ENCODE results near the gene NAV3.

DNA sequence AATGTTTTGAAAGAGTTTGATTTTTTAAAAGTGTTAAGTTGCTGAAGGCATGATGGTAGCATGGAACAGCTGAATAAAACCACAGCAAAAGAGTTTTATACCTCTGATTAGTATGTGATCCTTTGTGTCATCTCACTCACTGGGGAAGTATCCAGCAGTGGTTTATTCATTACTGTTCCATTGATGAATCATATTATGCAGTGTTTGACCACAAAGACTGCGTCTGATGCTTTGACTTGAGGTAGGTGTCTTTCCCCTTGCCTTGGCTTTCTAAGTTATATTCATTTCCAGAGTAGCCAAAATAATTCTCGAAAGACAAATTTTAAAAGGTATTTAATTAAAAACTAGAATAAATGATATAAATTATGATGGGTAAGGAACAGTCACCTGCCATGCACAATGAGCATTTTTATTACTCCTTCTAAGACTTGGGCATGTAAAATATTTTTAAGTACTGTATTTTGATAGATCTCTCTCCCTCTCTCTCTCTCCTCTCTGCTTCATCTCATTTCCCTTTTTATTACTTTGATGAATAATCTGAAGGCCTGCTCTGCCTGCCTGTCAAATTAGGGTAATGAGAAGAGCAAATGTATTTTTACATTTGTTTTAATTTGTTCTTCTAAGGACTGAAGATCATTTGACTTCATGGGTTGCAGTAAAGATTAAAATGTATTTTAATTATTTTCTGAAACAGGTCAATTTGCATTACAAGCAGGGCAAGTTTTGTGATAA, 164.9 kb downstream of the NAV3 start:
- TF ChIP-seq, protein P1, sequence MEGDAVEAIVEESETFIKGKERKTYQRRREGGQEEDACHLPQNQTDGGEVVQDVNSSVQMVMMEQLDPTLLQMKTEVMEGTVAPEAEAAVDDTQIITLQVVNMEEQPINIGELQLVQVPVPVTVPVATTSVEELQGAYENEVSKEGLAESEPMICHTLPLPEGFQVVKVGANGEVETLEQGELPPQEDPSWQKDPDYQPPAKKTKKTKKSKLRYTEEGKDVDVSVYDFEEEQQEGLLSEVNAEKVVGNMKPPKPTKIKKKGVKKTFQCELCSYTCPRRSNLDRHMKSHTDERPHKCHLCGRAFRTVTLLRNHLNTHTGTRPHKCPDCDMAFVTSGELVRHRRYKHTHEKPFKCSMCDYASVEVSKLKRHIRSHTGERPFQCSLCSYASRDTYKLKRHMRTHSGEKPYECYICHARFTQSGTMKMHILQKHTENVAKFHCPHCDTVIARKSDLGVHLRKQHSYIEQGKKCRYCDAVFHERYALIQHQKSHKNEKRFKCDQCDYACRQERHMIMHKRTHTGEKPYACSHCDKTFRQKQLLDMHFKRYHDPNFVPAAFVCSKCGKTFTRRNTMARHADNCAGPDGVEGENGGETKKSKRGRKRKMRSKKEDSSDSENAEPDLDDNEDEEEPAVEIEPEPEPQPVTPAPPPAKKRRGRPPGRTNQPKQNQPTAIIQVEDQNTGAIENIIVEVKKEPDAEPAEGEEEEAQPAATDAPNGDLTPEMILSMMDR (IDR thresholded peaks at IDR 0.05; ENCODE audit: low read depth, low read length, poor library complexity, severe bottlenecking) = no peak
- TF ChIP-seq EZH2phosphoT487 (IDR thresholded peaks at IDR 0.05; ENCODE audit: borderline replicate concordance, low read length) = no peak
